BLaER1 treated with 17β-estradiol and CSF1 and Interleukin-3, amounts not matched to agents 10 nM and 100 nM (cell line): ENCODE results near the gene KPNA3.
A peak's percentile ranks its signal among the peaks of the same experiment; 100 is the strongest.

Experiments used
- H3K27ac ChIP-seq, 11 experiments: shearing (Covaris generic); formaldehyde crosslinking; 2 replicates each; pipeline ENCODE4 v1.8.1; 2022
- H3K27me3 ChIP-seq, 11 experiments: shearing (Covaris generic); formaldehyde crosslinking; 2 replicates each; pipeline ENCODE4 v1.8.1; 2022
- H3K36me3 ChIP-seq, 11 experiments: shearing (Covaris generic); formaldehyde crosslinking; 2 replicates each; pipeline ENCODE4 v1.8.1; 2022
- H3K4me1 ChIP-seq, 10 experiments: shearing (Covaris generic); formaldehyde crosslinking; 2 replicates each; pipeline ENCODE4 v1.8.1; 2022
- H3K4me2 ChIP-seq, 11 experiments: shearing (Covaris generic); formaldehyde crosslinking; 2 replicates each; pipeline ENCODE4 v1.8.1; 2022
- H3K4me3 ChIP-seq, 10 experiments: shearing (Covaris generic); formaldehyde crosslinking; 2 replicates each; pipeline ENCODE4 v1.8.1; 2022
- H3K9ac ChIP-seq, 11 experiments: shearing (Covaris generic); formaldehyde crosslinking; 2 replicates each; pipeline ENCODE4 v1.8.1; 2022
- H3K9me3 ChIP-seq, 11 experiments: shearing (Covaris generic); formaldehyde crosslinking; replicated peaks in 1 of 11; 2 replicates each; pipeline ENCODE4 v1.8.1; 2022
- H4K20me1 ChIP-seq, 11 experiments: shearing (Covaris generic); formaldehyde crosslinking; 2 replicates each; pipeline ENCODE4 v1.8.1; 2022
- Cebpa-rat ChIP-seq, 11 experiments: shearing (Covaris generic); IDR thresholded peaks; 2 replicates each; pipeline ENCODE4 v1.8.1; 2022

The KPNA3 gene

GRCh38 chr13:49789968-49790367 is 2.5 kb downstream of the KPNA3 start:
- Histone ChIP-seq H3K9ac (peak overlapping the region in 7 of 11 experiments; percentile 97 to 99 (median 99); a peak in 6 of 22 replicates), H3K36me3 (peaks cover 0 to 47% (median 22%) of the 10 kb centered on the region in 11 experiments; a peak in 17 of 22 replicates), H3K9me3 (no peaks in the 10 kb centered on the region), H3K4me3 (peak overlapping the region in 9 of 10 experiments; percentile 93 to 99 (median 95); a peak in 10 of 20 replicates), H3K27ac (no peak overlapping the region), H3K4me2 (peak overlapping the region; percentile 81 to 97 (median 87)), H4K20me1 (peaks cover 43 to 70% (median 64%) of the 10 kb centered on the region in 11 experiments; a peak in 20 of 22 replicates), H3K4me1 (peaks cover 21 to 35% (median 25%) of the 10 kb centered on the region in 10 experiments), H3K27me3 (no peaks in the 10 kb centered on the region)
- TF ChIP-seq Cebpa-rat (IDR thresholded peaks at IDR 0.05), result no peak

- TF ChIP-seq Cebpa-rat (IDR thresholded peaks at IDR 0.05), result no peak
- Histone ChIP-seq H3K27me3 (no peaks in the 10 kb centered on the region), H3K27ac (no peak overlapping the region), H3K4me3 (no peak overlapping the region), H3K4me1 (peaks cover 15 to 28% (median 19%) of the 10 kb centered on the region in 10 experiments), H3K9ac (no peak overlapping the region), H3K4me2 (no peak overlapping the region), H3K9me3 (no peaks in the 10 kb centered on the region), H3K36me3 (peaks cover 0 to 82% (median 43%) of the 10 kb centered on the region in 11 experiments; a peak in 18 of 22 replicates), H4K20me1 (peaks cover 63 to 100% (median 94%) of the 10 kb centered on the region in 11 experiments; a peak in 21 of 22 replicates)
Observed at GRCh38 chr13:49786401-49787008, 6.0 kb downstream of the KPNA3 start.

- Histone ChIP-seq H3K4me2 (no peak overlapping the region), H3K4me3 (no peak overlapping the region), H4K20me1 (peaks cover 59 to 100% (median 95%) of the 10 kb centered on the region in 11 experiments; a peak in 21 of 22 replicates), H3K27ac (no peak overlapping the region), H3K4me1 (peaks cover 7 to 20% (median 8%) of the 10 kb centered on the region in 10 experiments), H3K27me3 (no peaks in the 10 kb centered on the region), H3K9ac (no peak overlapping the region), H3K36me3 (peaks cover 0 to 82% (median 39%) of the 10 kb centered on the region in 11 experiments; a peak in 18 of 22 replicates), H3K9me3 (no peaks in the 10 kb centered on the region)
- no peak for TF ChIP-seq Cebpa-rat (IDR thresholded peaks at IDR 0.05)
Observed at GRCh38 chr13:49784886-49785570, 7.5 kb downstream of the KPNA3 start.

GRCh38 chr13:49783865-49784264 is 8.6 kb downstream of the KPNA3 start:
- no peak for TF ChIP-seq Cebpa-rat (IDR thresholded peaks at IDR 0.05)
- Histone ChIP-seq H3K4me2 (no peak overlapping the region), H3K27ac (no peak overlapping the region), H3K4me1 (peaks cover 0 to 8% (median 0%) of the 10 kb centered on the region in 10 experiments; a peak in 6 of 20 replicates), H3K36me3 (peaks cover 0 to 79% (median 34%) of the 10 kb centered on the region in 11 experiments; a peak in 18 of 22 replicates), H3K27me3 (no peaks in the 10 kb centered on the region), H4K20me1 (peaks cover 63 to 100% (median 97%) of the 10 kb centered on the region in 11 experiments; a peak in 20 of 22 replicates), H3K9me3 (no peaks in the 10 kb centered on the region), H3K4me3 (no peak overlapping the region), H3K9ac (no peak overlapping the region)

GRCh38 chr13:49782784-49783183 is 9.7 kb downstream of the KPNA3 start:
- no peak overlapping the region for H3K9ac ChIP-seq
- H3K27ac ChIP-seq, result no peak overlapping the region
- peaks cover 0 to 68% (median 26%) of the 10 kb centered on the region in 11 experiments; a peak in 18 of 22 replicates for H3K36me3 ChIP-seq
- no peak overlapping the region for H3K4me2 ChIP-seq
- H3K27me3 ChIP-seq, result no peaks in the 10 kb centered on the region
- H3K9me3 ChIP-seq, result no peaks in the 10 kb centered on the region
- H4K20me1 ChIP-seq, result peaks cover 66 to 100% (median 97%) of the 10 kb centered on the region in 11 experiments; a peak in 20 of 22 replicates
- H3K4me1 ChIP-seq, result no peaks in the 10 kb centered on the region; a peak in 1 of 20 replicates
- TF ChIP-seq Cebpa-rat (IDR thresholded peaks at IDR 0.05), result no peak
- no peak overlapping the region for H3K4me3 ChIP-seq

GRCh38 chr13:49781806-49782205 is 10.7 kb downstream of the KPNA3 start:
- peaks cover 59 to 100% (median 98%) of the 10 kb centered on the region in 11 experiments; a peak in 20 of 22 replicates for H4K20me1 ChIP-seq
- no peak overlapping the region for H3K9ac ChIP-seq
- TF ChIP-seq Cebpa-rat (IDR thresholded peaks at IDR 0.05), result no peak
- H3K9me3 ChIP-seq, result no peaks in the 10 kb centered on the region
- H3K27me3 ChIP-seq, result no peaks in the 10 kb centered on the region
- H3K27ac ChIP-seq, result no peak overlapping the region
- no peaks in the 10 kb centered on the region; a peak in 1 of 20 replicates for H3K4me1 ChIP-seq
- H3K36me3 ChIP-seq, result peaks cover 0 to 71% (median 26%) of the 10 kb centered on the region in 11 experiments; a peak in 18 of 22 replicates
- no peak overlapping the region for H3K4me2 ChIP-seq
- H3K4me3 ChIP-seq, result no peak overlapping the region

GRCh38 chr13:49779721-49780120 is 12.8 kb downstream of the KPNA3 start:
- peaks cover 55 to 100% (median 97%) of the 10 kb centered on the region in 11 experiments; a peak in 21 of 22 replicates for H4K20me1 ChIP-seq
- 0 out of 22 replicates have a peak, but pooled peaks cover 0 to 2% (median 0%) of the 10 kb centered on the region in 11 experiments for H3K9me3 ChIP-seq
- H3K27me3 ChIP-seq, result no peaks in the 10 kb centered on the region
- peaks cover 0 to 57% (median 18%) of the 10 kb centered on the region in 11 experiments; a peak in 19 of 22 replicates for H3K36me3 ChIP-seq
- no peak overlapping the region for H3K9ac ChIP-seq
- H3K27ac ChIP-seq, result no peak overlapping the region
- H3K4me2 ChIP-seq, result no peak overlapping the region
- no peak overlapping the region for H3K4me3 ChIP-seq
- TF ChIP-seq Cebpa-rat (IDR thresholded peaks at IDR 0.05), result no peak
- no peaks in the 10 kb centered on the region for H3K4me1 ChIP-seq

GRCh38 chr13:49777746-49778614 is 14.5 kb downstream of the KPNA3 start:
- Histone ChIP-seq H3K4me2 (no peak overlapping the region), H3K9me3 (peaks cover 0 to 4% (median 0%) of the 10 kb centered on the region in 11 experiments; a peak in 1 of 22 replicates), H3K27ac (no peak overlapping the region), H3K36me3 (peaks cover 0 to 53% (median 18%) of the 10 kb centered on the region in 11 experiments; a peak in 13 of 22 replicates), H4K20me1 (peaks cover 55 to 99% (median 95%) of the 10 kb centered on the region in 11 experiments; a peak in 20 of 22 replicates), H3K4me3 (no peak overlapping the region), H3K4me1 (no peaks in the 10 kb centered on the region), H3K27me3 (no peaks in the 10 kb centered on the region), H3K9ac (no peak overlapping the region)
- no peak for TF ChIP-seq Cebpa-rat (IDR thresholded peaks at IDR 0.05)
